ENCODE measurements around the gene NAALADL2. TPM values are rescaled to one million over a fixed set of nuclear protein-coding genes. Genes with fewer than 3 reads are reported as not detected.

Gene NAALADL2
- total RNA-seq, 6 donors from 2014 or later = 4.4 to 12.6 (median 6.3) TPM

DNA sequence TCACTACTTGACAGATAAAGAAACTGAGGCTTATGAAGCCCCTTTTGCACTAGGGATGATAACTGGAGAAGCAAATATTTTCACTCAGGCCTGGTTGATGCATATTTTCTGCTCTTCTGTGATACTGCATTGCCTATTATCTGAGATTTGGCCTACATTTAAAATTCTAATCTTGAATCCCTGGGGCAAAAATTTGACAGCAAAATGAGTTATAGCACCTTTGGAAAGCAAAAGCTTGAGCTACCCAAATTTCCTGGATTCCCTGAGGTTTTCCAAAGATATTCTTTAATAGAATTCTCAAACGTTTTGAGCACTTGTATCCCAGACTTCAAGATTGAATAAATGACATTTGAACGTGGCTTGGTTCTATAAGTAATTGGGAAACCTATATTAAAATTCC is 86.1 kb downstream of the NAALADL2 start:
- H3K27me3 ChIP-seq = no peaks in the 10 kb centered on the region
- no peaks in the 10 kb centered on the region for H3K36me3 ChIP-seq
- H3K4me3 ChIP-seq = no peak overlapping the region
- ATAC-seq (ENCODE audit: low FRiP score in 2 of 2) (no peak), DNase-seq (no peak)
- WGBS, 2 donors = 84 to 85% methylated on average over 2 of the region's 2 CpGs
- TF ChIP-seq EP300 (IDR thresholded peaks at IDR 0.05) (no peak), POLR2AphosphoS5 (IDR thresholded peaks at IDR 0.05) (no peak), POLR2A (IDR thresholded peaks at IDR 0.05) (no peak), CTCF (IDR thresholded peaks at IDR 0.05) (no peak)
- no peaks in the 10 kb centered on the region for H3K9me3 ChIP-seq
- no peaks in the 10 kb centered on the region for H3K4me1 ChIP-seq
- H3K27ac ChIP-seq = no peak overlapping the region

GRCh38 chr3:174945951-174946350 is 86.8 kb downstream of the NAALADL2 start:
- ATAC-seq (ENCODE audit: low FRiP score in 2 of 2) (no peak), DNase-seq (no peak)
- Histone ChIP-seq H3K27me3 (no peaks in the 10 kb centered on the region), H3K36me3 (no peaks in the 10 kb centered on the region), H3K4me3 (no peak overlapping the region), H3K9me3 (no peaks in the 10 kb centered on the region), H3K4me1 (no peaks in the 10 kb centered on the region), H3K27ac (no peak overlapping the region)
- WGBS, 2 donors = 81 to 92% methylated on average over 2 of the region's 2 CpGs
- TF ChIP-seq POLR2A (IDR thresholded peaks at IDR 0.05) (no peak), POLR2AphosphoS5 (IDR thresholded peaks at IDR 0.05) (no peak), CTCF (IDR thresholded peaks at IDR 0.05) (no peak), EP300 (IDR thresholded peaks at IDR 0.05) (no peak)

- WGBS, 2 donors = 55 to 65% methylated on average over 2 of the region's 2 CpGs
- no peak overlapping the region for H3K27ac ChIP-seq
- H3K27me3 ChIP-seq = no peaks in the 10 kb centered on the region
- H3K36me3 ChIP-seq = no peaks in the 10 kb centered on the region
- H3K9me3 ChIP-seq = no peaks in the 10 kb centered on the region
- peak in 1 of 4 donors; percentile 18 for TF ChIP-seq EP300 (IDR thresholded peaks at IDR 0.05)
- no peak for TF ChIP-seq POLR2AphosphoS5 (IDR thresholded peaks at IDR 0.05)
- no peak for TF ChIP-seq POLR2A (IDR thresholded peaks at IDR 0.05)
- no peak for TF ChIP-seq CTCF (IDR thresholded peaks at IDR 0.05)
- no peak overlapping the region for H3K4me3 ChIP-seq
- DNase-seq (no peak), ATAC-seq (ENCODE audit: low FRiP score in 2 of 2) (peak in 1 of 2 donors; percentile 71)
- H3K4me1 ChIP-seq = no peaks in the 10 kb centered on the region
These were observed 90.4 kb downstream of the NAALADL2 start for GRCh38 chr3:174949523-174949922.

DNA sequence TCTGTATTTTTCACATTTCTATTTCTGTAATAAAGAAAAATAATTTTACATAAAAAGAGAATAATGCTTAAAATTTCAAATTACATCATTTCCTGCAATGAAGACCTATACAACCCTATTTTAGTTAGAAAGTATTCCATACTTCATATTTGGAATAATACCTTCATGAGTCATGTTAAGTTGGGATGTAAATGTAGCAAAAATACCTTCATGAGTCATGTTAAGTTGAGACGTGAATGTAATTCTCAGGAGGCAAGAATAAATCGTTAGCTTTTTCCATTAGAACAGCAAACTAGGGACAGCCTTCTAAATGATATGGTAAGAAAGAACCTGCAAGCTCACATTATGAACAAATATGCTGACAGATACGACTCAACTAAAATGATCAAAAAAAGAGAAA is 91.9 kb downstream of the NAALADL2 start:
- TF ChIP-seq CTCF (IDR thresholded peaks at IDR 0.05) (no peak), POLR2A (IDR thresholded peaks at IDR 0.05) (no peak), EP300 (IDR thresholded peaks at IDR 0.05) (no peak), POLR2AphosphoS5 (IDR thresholded peaks at IDR 0.05) (no peak)
- H3K9me3 ChIP-seq = no peaks in the 10 kb centered on the region
- H3K4me3 ChIP-seq = no peak overlapping the region
- 86% methylated on average over 3 of the region's 3 CpGs for WGBS, 2 donors
- DNase-seq (no peak), ATAC-seq (ENCODE audit: low FRiP score in 2 of 2) (no peak)
- no peaks in the 10 kb centered on the region for H3K36me3 ChIP-seq
- no peaks in the 10 kb centered on the region for H3K4me1 ChIP-seq
- H3K27ac ChIP-seq = no peak overlapping the region
- no peaks in the 10 kb centered on the region for H3K27me3 ChIP-seq

DNA sequence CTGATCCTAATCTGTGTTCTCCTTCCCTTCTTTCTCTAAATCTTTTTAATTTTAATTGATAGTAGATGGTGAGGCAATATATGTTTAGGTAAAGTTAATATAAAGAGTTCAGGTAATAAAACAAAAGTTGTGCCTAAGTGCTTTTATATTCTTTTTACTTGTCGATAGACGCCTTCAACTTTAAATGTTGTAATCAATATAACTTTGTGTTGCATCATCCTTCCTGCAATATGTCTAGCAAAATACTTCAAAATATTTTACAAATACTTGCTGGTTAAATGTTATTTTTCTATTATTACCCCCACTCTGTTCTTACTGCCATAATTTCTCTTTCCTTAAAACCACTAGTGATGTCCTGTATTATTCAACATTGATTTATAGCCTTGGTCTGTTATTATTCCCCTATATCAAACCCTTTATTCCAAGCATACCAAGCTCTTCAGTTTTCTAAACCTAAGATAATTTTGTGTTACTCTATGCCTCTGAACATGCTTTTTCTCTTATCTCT is 92.4 kb downstream of the NAALADL2 start:
- Histone ChIP-seq H3K36me3 (no peaks in the 10 kb centered on the region), H3K27ac (no peak overlapping the region), H3K4me3 (no peak overlapping the region), H3K9me3 (no peaks in the 10 kb centered on the region), H3K4me1 (no peaks in the 10 kb centered on the region), H3K27me3 (no peaks in the 10 kb centered on the region)
- no peak for TF ChIP-seq POLR2A (IDR thresholded peaks at IDR 0.05)
- no peak for TF ChIP-seq EP300 (IDR thresholded peaks at IDR 0.05)
- no peak for TF ChIP-seq CTCF (IDR thresholded peaks at IDR 0.05)
- TF ChIP-seq POLR2AphosphoS5 (IDR thresholded peaks at IDR 0.05) = no peak
- WGBS, 2 donors = 87 to 92% methylated on average over 2 of the region's 2 CpGs
- ATAC-seq (ENCODE audit: low FRiP score in 2 of 2) (no peak), DNase-seq (no peak)

Data from upper lobe of left lung (tissue), 6 donors.